H1 (cell line): ENCODE results near the gene EZH1. TPM values are rescaled to one million over a fixed set of nuclear protein-coding genes. Genes with fewer than 3 reads are reported as not detected.

ENCODE experiments used
- CTCF ChIA-PET: fragments of 300-600 bp; sonication (Branson Sonifier 250); formaldehyde crosslinking; loops from one replicate; lab custom pipeline; 2021; ENCODE audit not compliant: partially characterized antibody; lab: Charles Lee
- POLR2A ChIA-PET: fragments of 300-600 bp; sonication (Branson Sonifier 250); formaldehyde crosslinking; loops from one replicate; lab custom pipeline; 2021; ENCODE audit warnings: inconsistent platforms; ENCODE audit not compliant: partially characterized antibody; lab: Charles Lee
- DNase-seq, 2 experiments: peaks; one replicate each; pipeline versions ENCODE4 v3.0.0 to v3.0.0-alpha.2; 2010 to 2022; ENCODE audit warnings: low spot score in 2 of 2, low read depth in 1 of 2, mixed read lengths in 1 of 2
- FAIRE-seq: peaks from 2 replicates; lab custom pipeline; 2011; peaks lifted over from hg19 to GRCh38; lab: Jason Lieb, UNC
- H2AFZ ChIP-seq: 2 replicates; pipeline ENCODE4 v1.8.1; 2012; ENCODE audit warnings: low read length, inconsistent platforms
- H2AK5ac ChIP-seq: 2 replicates; pipeline ENCODE4 v1.6.1; 2013; ENCODE audit warnings: low read depth, low read length
- H2BK120ac ChIP-seq: replicated peaks from 2 replicates; pipeline ENCODE3; 2013; ENCODE audit warnings: low read depth, low read length, inconsistent platforms
- H2BK12ac ChIP-seq: 2 replicates; pipeline ENCODE4 v1.6.1; 2013; ENCODE audit warnings: low read depth, low read length
- H2BK15ac ChIP-seq: 2 replicates; pipeline ENCODE4 v1.6.1; 2013; ENCODE audit warnings: low read length
- H2BK20ac ChIP-seq: 2 replicates; pipeline ENCODE4 v1.6.1; 2013; ENCODE audit warnings: low read length
- H2BK5ac ChIP-seq: 2 replicates; pipeline ENCODE4 v1.6.1; 2013; ENCODE audit warnings: low read depth, low read length
- H3K14ac ChIP-seq: 2 replicates; pipeline ENCODE4 v1.6.1; 2013; ENCODE audit warnings: inconsistent platforms; ENCODE audit not compliant: insufficient read length
- H3K18ac ChIP-seq: 2 replicates; pipeline ENCODE4 v1.6.1; 2013; ENCODE audit warnings: low read length; ENCODE audit errors: extremely low read depth
- H3K23ac ChIP-seq: 2 replicates; pipeline ENCODE4 v1.6.1; 2013; ENCODE audit warnings: inconsistent platforms; ENCODE audit not compliant: insufficient read length
- H3K23me2 ChIP-seq: 2 replicates; pipeline ENCODE4 v1.6.1; 2013; ENCODE audit warnings: low read depth, low read length
- H3K27ac ChIP-seq: 2 replicates; pipeline ENCODE4 v1.6.1; 2011; ENCODE audit warnings: low read depth, low read length, inconsistent platforms
- H3K27me3 ChIP-seq, 4 experiments: replicated peaks in 1 of 4; 1 replicate in 1 of 4; 2 replicates in 3 of 4; pipeline versions ENCODE4 v1.6.1 to v1.8.1; 2011 to 2013; ENCODE audit warnings: low read length in 3 of 4, mild to moderate bottlenecking in 3 of 4, inconsistent platforms in 2 of 4, mixed read lengths in 2 of 4, moderate library complexity in 1 of 4; ENCODE audit not compliant: control insufficient read depth in 3 of 4, insufficient read depth in 3 of 4; ENCODE audit errors: extremely low read depth in 1 of 4
- H3K36me3 ChIP-seq, 4 experiments: 2 replicates each; pipeline versions ENCODE4 v1.6.1 to v1.8.1; 2011 to 2013; ENCODE audit warnings: mild to moderate bottlenecking in 4 of 4, low read length in 3 of 4, moderate library complexity in 2 of 4, control low read depth in 1 of 4, inconsistent platforms in 1 of 4; ENCODE audit not compliant: insufficient read depth in 4 of 4, control insufficient read depth in 2 of 4
- H3K4ac ChIP-seq: replicated peaks from 2 replicates; pipeline ENCODE3; 2013; ENCODE audit warnings: low read length, low read depth, mixed read lengths, inconsistent platforms; ENCODE audit not compliant: insufficient read length
- H3K4me1 ChIP-seq, 4 experiments: replicated peaks in 1 of 4; 1 replicate in 1 of 4; 2 replicates in 3 of 4; pipeline versions ENCODE4 v1.6.1 to v1.8.1; 2011 to 2013; ENCODE audit warnings: low read length in 3 of 4, inconsistent platforms in 2 of 4, mixed read lengths in 1 of 4; ENCODE audit not compliant: insufficient read depth in 4 of 4, control insufficient read depth in 3 of 4
- H3K4me2 ChIP-seq, 2 experiments: 2 replicates each; pipeline versions ENCODE4 v1.6.1 to v1.8.1; 2011 to 2013; ENCODE audit warnings: low read depth in 2 of 2, low read length in 2 of 2, control low read depth in 1 of 2, inconsistent platforms in 1 of 2, mild to moderate bottlenecking in 1 of 2; ENCODE audit not compliant: insufficient read depth in 1 of 2
- H3K4me3 ChIP-seq, 4 experiments: fragments of 200-600, 300-600 bp in 1 of 4; sonication (generic), shearing (Covaris generic), sonication (Bioruptor Twin) in 1 of 4; 2 replicates each; pipeline versions ENCODE4 v1.5.1 to v1.8.1; 2011 to 2016; ENCODE audit warnings: low read length in 4 of 4, low read depth in 3 of 4, control low read depth in 2 of 4, inconsistent platforms in 2 of 4, mild to moderate bottlenecking in 2 of 4, mixed read lengths in 1 of 4, moderate library complexity in 1 of 4; ENCODE audit not compliant: insufficient read depth in 2 of 4; ENCODE audit errors: extremely low read depth in 1 of 4
- H3K56ac ChIP-seq: replicated peaks from 2 replicates; pipeline ENCODE3; 2013; ENCODE audit warnings: low read depth, mild to moderate bottlenecking, mixed read lengths, low read length, inconsistent platforms; ENCODE audit not compliant: insufficient read length
- H3K79me1 ChIP-seq: 2 replicates; pipeline ENCODE4 v1.6.1; 2013; ENCODE audit warnings: low read depth, low read length, control low read depth
- H3K79me2 ChIP-seq, 2 experiments: 2 replicates each; pipeline versions ENCODE4 v1.6.1 to v1.8.1; 2012 to 2013; ENCODE audit warnings: low read length in 2 of 2, mild to moderate bottlenecking in 2 of 2, inconsistent platforms in 1 of 2; ENCODE audit not compliant: insufficient read depth in 2 of 2, control insufficient read depth in 1 of 2
- H3K9ac ChIP-seq, 4 experiments: replicated peaks in 1 of 4; 1 replicate in 1 of 4; 2 replicates in 3 of 4; pipeline versions ENCODE4 v1.6.1 to v1.8.1; 2011 to 2013; ENCODE audit warnings: low read depth in 3 of 4, low read length in 3 of 4, control low read depth in 2 of 4, mild to moderate bottlenecking in 2 of 4, moderate library complexity in 2 of 4, inconsistent platforms in 1 of 4; ENCODE audit errors: extremely low read depth in 1 of 4
- H3K9me3 ChIP-seq, 2 experiments: 2 replicates each; pipeline versions ENCODE4 v1.6.1 to v1.8.1; 2012 to 2013; ENCODE audit warnings: mild to moderate bottlenecking in 2 of 2, moderate library complexity in 2 of 2, control low read depth in 1 of 2, inconsistent platforms in 1 of 2, low read depth in 1 of 2, low read length in 1 of 2, mixed read lengths in 1 of 2; ENCODE audit not compliant: insufficient read depth in 2 of 2
- H4K20me1 ChIP-seq, 2 experiments: replicated peaks in 1 of 2; 2 replicates each; pipeline versions ENCODE3 to v1.8.1; 2011 to 2013; ENCODE audit warnings: inconsistent platforms in 2 of 2, low read length in 2 of 2, mild to moderate bottlenecking in 1 of 2; ENCODE audit not compliant: insufficient read depth in 2 of 2, control insufficient read depth in 1 of 2
- H4K5ac ChIP-seq: 2 replicates; pipeline ENCODE4 v1.6.1; 2013; ENCODE audit warnings: low read length, low read depth, mixed read lengths, inconsistent platforms; ENCODE audit not compliant: insufficient read length
- H4K8ac ChIP-seq: 2 replicates; pipeline ENCODE4 v1.8.0; 2013; ENCODE audit warnings: mild to moderate bottlenecking, moderate library complexity, low read length, inconsistent platforms; ENCODE audit not compliant: insufficient read depth; ENCODE audit errors: extremely low read depth
- H4K91ac ChIP-seq: replicated peaks from 2 replicates; pipeline ENCODE3; 2013; ENCODE audit warnings: low read length, mixed read lengths, inconsistent platforms; ENCODE audit not compliant: insufficient read length
- ATF3 ChIP-seq: IDR thresholded peaks from 2 replicates; pipeline ENCODE4 v1.6.1; 2011; ENCODE audit warnings: low read depth, mild to moderate bottlenecking, low read length; ENCODE audit not compliant: insufficient read depth
- BACH1 ChIP-seq: IDR thresholded peaks from 2 replicates; pipeline ENCODE4 v1.6.1; 2012; ENCODE audit warnings: low read length, improper control_type of control experiment
- BRCA1 ChIP-seq: IDR thresholded peaks from 2 replicates; pipeline ENCODE4 v1.6.1; 2012; ENCODE audit warnings: low read depth, low read length, improper control_type of control experiment
- E2F6 ChIP-seq: IDR thresholded peaks from 2 replicates; pipeline ENCODE4 v1.6.1; 2012; ENCODE audit warnings: inconsistent platforms
- EGR1 ChIP-seq: IDR thresholded peaks from 2 replicates; pipeline ENCODE4 v1.6.1; 2011; ENCODE audit warnings: low read depth, low read length, borderline replicate concordance
- EZH2 ChIP-seq: fragments of 200-600 bp; sonication (generic); IDR thresholded peaks from 2 replicates; pipeline ENCODE4 v1.7.1; 2012; ENCODE audit warnings: low read depth, mild to moderate bottlenecking, moderate library complexity, low read length, inconsistent platforms; ENCODE audit not compliant: severe bottlenecking
- JUN ChIP-seq: IDR thresholded peaks from 2 replicates; pipeline ENCODE4 v1.6.1; 2011; ENCODE audit warnings: low read depth, mild to moderate bottlenecking, improper control_type of control experiment, low read length
- KDM5A ChIP-seq: fragments of 200-600 bp; IDR thresholded peaks from 2 replicates; pipeline ENCODE4 v1.7.1; 2012; ENCODE audit warnings: mild to moderate bottlenecking, low read length, inconsistent platforms, mixed read lengths
- MAFK ChIP-seq: IDR thresholded peaks from 2 replicates; pipeline ENCODE4 v1.6.1; 2012; ENCODE audit warnings: low read depth, mild to moderate bottlenecking, improper control_type of control experiment, low read length
- NRF1 ChIP-seq: IDR thresholded peaks from 2 replicates; pipeline ENCODE4 v1.6.1; 2011; ENCODE audit warnings: mild to moderate bottlenecking, low read depth, low read length, improper control_type of control experiment
- POLR2A ChIP-seq, 2 experiments: IDR thresholded peaks; 1 replicate in 1 of 2; 2 replicates in 1 of 2; pipeline ENCODE4 v1.6.1; 2011; ENCODE audit warnings: low read depth in 2 of 2, low read length in 2 of 2, mild to moderate bottlenecking in 2 of 2; ENCODE audit errors: control extremely low read depth in 1 of 2
- POLR2AphosphoS5 ChIP-seq: IDR thresholded peaks from 2 replicates; pipeline ENCODE4 v1.6.1; 2011; ENCODE audit warnings: low read depth, low read length
- TAF1 ChIP-seq: IDR thresholded peaks from 2 replicates; pipeline ENCODE4 v1.6.1; 2011; ENCODE audit warnings: mild to moderate bottlenecking, low read depth, low read length
- ZNF274 ChIP-seq: IDR thresholded peaks from 2 replicates; pipeline ENCODE4 v1.7.0; 2012; ENCODE audit warnings: low read length, borderline replicate concordance; ENCODE audit errors: extremely low read depth
- WGBS, 2 experiments: shearing (Covaris generic) in 1 of 2; methylation state at CpG; one replicate each; pipeline versions ENCODE4 v1.1.6 to v1.1.7; 2013 to 2015; ENCODE audit warnings: low lambda C conversion rate in 2 of 2, mixed read lengths in 2 of 2, inconsistent platforms in 1 of 2, low coverage in 1 of 2, missing lambda C conversion rate in 1 of 2; ENCODE audit not compliant: insufficient replicate concordance in 2 of 2, insufficient coverage in 1 of 2, insufficient read length in 1 of 2; ENCODE audit errors: extremely low coverage in 1 of 2, missing lambda C conversion rate in 1 of 2; 5-methylcytosine and 5-hydroxymethylcytosine counted together
- polyA plus RNA-seq, 7 experiments: library from polyadenylated mRNA; depleted of rRNA in 3 of 7; stranded (reverse) in 5 of 7; unstranded in 2 of 7; fragments of >200 nt in 5 of 7; fragments of 200-250 nt in 2 of 7; gene quantifications; 1 replicate in 5 of 7; 2 replicates in 1 of 7; 4 replicates in 1 of 7; pipeline versions ENCODE4 v1.2.1 to v1.2.3, GENCODE V29; 2011 to 2013; ENCODE audit warnings: missing spikeins in 2 of 7, mixed read lengths in 2 of 7
- total RNA-seq: library from RNA; stranded (reverse); fragmentation: NEBNext Ultra II Directional; extraction: Animal tissue kit (Norgen Biotek cat#: 25700); gene quantifications from 2 replicates; pipeline ENCODE4 v1.2.1, GENCODE V29; 2021

EZH1 gene
- total and polyA plus RNA-seq, 2 of the 8 experiments (the other 6 are each of a cell fraction or from before 2014, with no cell fraction given) = 17.4 to 20.8 TPM

- peaks cover 6% of the 10 kb centered on the region; the same call in 1 of the 2 replicates for H3K23me2 ChIP-seq
- H3K9ac ChIP-seq = no peak overlapping the region
- H3K79me1 ChIP-seq = no peaks in the 10 kb centered on the region
- peaks cover 4 to 7% (median 6%) of the 10 kb centered on the region in 4 experiments; a peak in 6 of 7 replicates for H3K4me1 ChIP-seq
- POLR2A ChIA-PET = interaction anchor here (0.8 kb wide), 1 partner anchor 47 kb away, joined by 3 read pairs; no protein-coding TSS in a partner anchor
- H3K27ac ChIP-seq = no peak overlapping the region
- WGBS, 2 experiments = 94% methylated on average over 2 of the region's 2 CpGs; no CpG with 5 or more reads in 1 of the 2 experiments
- H2BK15ac ChIP-seq = peak overlapping the region; percentile 92; the same call in 1 of the 2 replicates
- H3K9me3 ChIP-seq = no peaks in the 10 kb centered on the region
- H2BK12ac ChIP-seq = no peak overlapping the region
- H3K56ac ChIP-seq = no peak overlapping the region
- no peak overlapping the region for H3K4me3 ChIP-seq
- H3K23ac ChIP-seq = no peak overlapping the region
- H2BK5ac ChIP-seq = no peak overlapping the region; the same call in 1 of the 2 replicates
- H3K4ac ChIP-seq = peak overlapping the region; percentile 63
- no peak overlapping the region for H4K91ac ChIP-seq
- CTCF ChIA-PET = interaction anchor here (0.8 to 1.9 kb wide), 3 partner anchors 15 to 25 kb away, joined by 3 to 5 read pairs (median 3); no protein-coding TSS in a partner anchor
- no peak overlapping the region for H4K5ac ChIP-seq
- peak overlapping the region; percentile 80; the same call in 1 of the 2 replicates for H2BK20ac ChIP-seq
- H3K36me3 ChIP-seq = no peaks in the 10 kb centered on the region
- no peak overlapping the region for H4K8ac ChIP-seq
- no peaks in the 10 kb centered on the region for H3K27me3 ChIP-seq
- H3K18ac ChIP-seq = no peak overlapping the region
- no peaks in the 10 kb centered on the region for H4K20me1 ChIP-seq
- H3K4me2 ChIP-seq = no peak overlapping the region
- H2AK5ac ChIP-seq = no peak overlapping the region
- no peak for DNase-seq
- H2AFZ ChIP-seq = no peak overlapping the region
- FAIRE-seq = no peak
- H3K14ac ChIP-seq = no peak overlapping the region
- H3K79me2 ChIP-seq = no peaks in the 10 kb centered on the region
- H2BK120ac ChIP-seq = no peak overlapping the region
- TF ChIP-seq TAF1 = no peak
- TF ChIP-seq POLR2AphosphoS5 = no peak
- TF ChIP-seq MAFK = no peak
- TF ChIP-seq NRF1 = no peak
- no peak for TF ChIP-seq JUN
- no peak for TF ChIP-seq BACH1
- no peak for TF ChIP-seq EGR1
- TF ChIP-seq EZH2 = no peak
- TF ChIP-seq E2F6 = no peak
- TF ChIP-seq BRCA1 = no peak
- TF ChIP-seq ATF3 = no peak
- no peak for TF ChIP-seq ZNF274
- TF ChIP-seq POLR2A (IDR thresholded peaks at IDR 0.05; ENCODE audit: control extremely low read depth in 1 of 2, low read depth in 2 of 2, low read length in 2 of 2) = no peak
- no peak for TF ChIP-seq KDM5A
These were observed 89.3 kb downstream of the EZH1 start for GRCh38 chr17:42655528-42655927.
